ENCODE results near the gene FAM217A.

- TF ChIP-seq SP1 (IDR thresholded peaks at IDR 0.05; ENCODE audit: low read depth, low read length) (no peak), EZH2 (IDR thresholded peaks at IDR 0.05; ENCODE audit: low read depth, low read length, severe bottlenecking) (no peak), CTCF (IDR thresholded peaks at IDR 0.05; ENCODE audit: control extremely low read depth in 1 of 3, insufficient read depth in 1 of 3, low read depth in 1 of 3, low read length in 3 of 3) (no peak), POLR2AphosphoS5 (IDR thresholded peaks at IDR 0.05; ENCODE audit: low read depth, low read length) (no peak), PHF8 (conservative IDR thresholded peaks at IDR 0.05; ENCODE audit: low read depth, low read length) (no peak), TAF1 (IDR thresholded peaks at IDR 0.05; ENCODE audit: low read depth, low read length) (no peak), TAF7 (optimal IDR thresholded peaks at IDR 0.05; ENCODE audit: borderline replicate concordance, low read depth, low read length) (no peak), POLR2A (IDR thresholded peaks at IDR 0.05; ENCODE audit: control extremely low read depth in 1 of 2, low read depth in 2 of 2, low read length in 2 of 2) (no peak), GABPA (IDR thresholded peaks at IDR 0.05; ENCODE audit: borderline replicate concordance, insufficient read depth, low read length) (no peak), KDM1A (IDR thresholded peaks at IDR 0.05; ENCODE audit: borderline replicate concordance, low read length) (no peak), JUND (IDR thresholded peaks at IDR 0.05; ENCODE audit: low read length) (no peak), RBBP5 (IDR thresholded peaks at IDR 0.05; ENCODE audit: borderline replicate concordance, low read depth, low read length) (no peak), EP300 (IDR thresholded peaks at IDR 0.05; ENCODE audit: borderline replicate concordance in 1 of 2, low read depth in 2 of 2, low read length in 2 of 2) (no peak), FOSL1 (IDR thresholded peaks at IDR 0.05; ENCODE audit: insufficient read depth, low read depth, low read length) (no peak)
Observed at GRCh38 chr6:4028051-4028450, 50.9 kb downstream of the FAM217A start.

Data from H1 (cell line).